H1 (cell line): Measurements from ENCODE around the gene CSN1S1. TPM values are rescaled to one million over a fixed set of nuclear protein-coding genes. Genes with fewer than 3 reads are reported as not detected.

Experiments
- BCL11A ChIP-seq, 2 experiments: IDR thresholded peaks; one replicate each; pipeline ENCODE4 v1.6.1; 2011; ENCODE audit warnings: low read depth in 2 of 2, low read length in 2 of 2, mild to moderate bottlenecking in 2 of 2
- CBX8 ChIP-seq: fragments of 300-800, 300-1000 bp; sonication (generic); IDR thresholded peaks from 2 replicates; pipeline ENCODE4 v1.7.1; 2016; ENCODE audit warnings: low read depth, low read length, borderline replicate concordance
- MAX ChIP-seq: IDR thresholded peaks from 2 replicates; pipeline ENCODE4 v1.6.1; 2012; ENCODE audit warnings: inconsistent platforms
- NRF1 ChIP-seq: IDR thresholded peaks from 2 replicates; pipeline ENCODE4 v1.6.1; 2011; ENCODE audit warnings: mild to moderate bottlenecking, low read depth, low read length, improper control_type of control experiment
- POU5F1 ChIP-seq: IDR thresholded peaks from 2 replicates; pipeline ENCODE4 v1.6.1; 2011; ENCODE audit warnings: low read depth, mild to moderate bottlenecking, low read length, moderate library complexity
- SP4 ChIP-seq: IDR thresholded peaks from 2 replicates; pipeline ENCODE4 v1.6.1; 2012; ENCODE audit warnings: low read length, inconsistent platforms
- polyA plus RNA-seq, 7 experiments: library from polyadenylated mRNA; depleted of rRNA in 3 of 7; stranded (reverse) in 5 of 7; unstranded in 2 of 7; fragments of >200 nt in 5 of 7; fragments of 200-250 nt in 2 of 7; gene quantifications; 1 replicate in 5 of 7; 2 replicates in 1 of 7; 4 replicates in 1 of 7; pipeline versions ENCODE4 v1.2.1 to v1.2.3, GENCODE V29; 2011 to 2013; ENCODE audit warnings: missing spikeins in 2 of 7, mixed read lengths in 2 of 7
- total RNA-seq: library from RNA; stranded (reverse); fragmentation: NEBNext Ultra II Directional; extraction: Animal tissue kit (Norgen Biotek cat#: 25700); gene quantifications from 2 replicates; pipeline ENCODE4 v1.2.1, GENCODE V29; 2021

CSN1S1 gene
- total and polyA plus RNA-seq, 2 of the 8 experiments (the other 6 are each of a cell fraction or from before 2014, with no cell fraction given): not detected

- no peak for TF ChIP-seq BCL11A (IDR thresholded peaks at IDR 0.05; ENCODE audit: low read depth in 2 of 2, low read length in 2 of 2)
- no peak for TF ChIP-seq CBX8
- TF ChIP-seq POU5F1: no peak
- TF ChIP-seq SP4: no peak
- no peak for TF ChIP-seq MAX
- TF ChIP-seq NRF1: no peak
Measured at GRCh38 chr4:69977582-69977981, 46.7 kb downstream of the CSN1S1 start (continued).
